Loucy (cell line): ENCODE data around the gene CDR2.

Experiments used
- H2AFZ ChIP-seq: fragments of 200-600 bp; sonication (generic); 2 replicates; pipeline ENCODE4 v1.6.0; 2016; ENCODE audit warnings: antibody characterized with exemption, mild to moderate bottlenecking, low read length, moderate library complexity
- H3F3A ChIP-seq: fragments of 200-600 bp; 2 replicates; pipeline ENCODE4 v1.6.0; 2016; ENCODE audit warnings: antibody characterized with exemption, low read depth, mild to moderate bottlenecking
- H3K27me3 ChIP-seq: fragments of 200-600 bp; sonication (generic); 2 replicates; pipeline ENCODE4 v1.6.1; 2014; ENCODE audit warnings: low read length, mild to moderate bottlenecking; ENCODE audit not compliant: insufficient read depth, poor library complexity, severe bottlenecking
- H3K36me3 ChIP-seq: fragments of 200-600 bp; sonication (generic); 2 replicates; pipeline ENCODE4 v1.6.1; 2016; ENCODE audit warnings: low read length; ENCODE audit not compliant: insufficient read depth
- H3K4me1 ChIP-seq: fragments of 200-600 bp; sonication (generic); 2 replicates; pipeline ENCODE4 v1.5.1; 2014; ENCODE audit warnings: low read length, mild to moderate bottlenecking; ENCODE audit not compliant: insufficient read depth, poor library complexity, severe bottlenecking
- H3K4me2 ChIP-seq: fragments of 200-600 bp; sonication (generic); 2 replicates; pipeline ENCODE4 v1.6.0; 2014; ENCODE audit warnings: antibody characterized with exemption, low read length, low read depth, mild to moderate bottlenecking; ENCODE audit not compliant: poor library complexity, severe bottlenecking
- H3K4me3 ChIP-seq: fragments of 200-600 bp; sonication (generic); 2 replicates; pipeline ENCODE4 v1.5.1; 2014; ENCODE audit warnings: low read length, mild to moderate bottlenecking, mixed read lengths; ENCODE audit not compliant: poor library complexity, severe bottlenecking
- H3K79me2 ChIP-seq: fragments of 200-600 bp; sonication (generic); 2 replicates; pipeline ENCODE4 v1.6.1; 2014; ENCODE audit warnings: low read length; ENCODE audit not compliant: insufficient read depth
- H3K9ac ChIP-seq: fragments of 200-600 bp; sonication (generic); 2 replicates; pipeline ENCODE4 v1.6.0; 2014; ENCODE audit warnings: mild to moderate bottlenecking, low read depth, low read length, moderate library complexity; ENCODE audit not compliant: poor library complexity, severe bottlenecking
- H3K9me2 ChIP-seq: fragments of 200-600 bp; sonication (generic); replicated peaks from 2 replicates; pipeline ENCODE4 v1.6.1; 2016; ENCODE audit warnings: low read depth, low read length, mixed read lengths
- H3K9me3 ChIP-seq: fragments of 200-600 bp; sonication (generic); 2 replicates; pipeline ENCODE4 v1.6.1; 2014; ENCODE audit warnings: mild to moderate bottlenecking, antibody characterized with exemption, low read length, low read depth; ENCODE audit not compliant: insufficient read depth
- H4K20me1 ChIP-seq: fragments of 200-600 bp; sonication (generic); 2 replicates; pipeline ENCODE4 v1.6.0; 2014; ENCODE audit warnings: antibody characterized with exemption, low read length, mild to moderate bottlenecking; ENCODE audit not compliant: insufficient read depth, poor library complexity, severe bottlenecking
- EZH2phosphoT487 ChIP-seq: fragments of 200-600 bp; IDR thresholded peaks from 2 replicates; pipeline ENCODE4 v1.6.1; 2018; ENCODE audit warnings: antibody characterized with exemption, mild to moderate bottlenecking, moderate library complexity, borderline replicate concordance
- TF ChIP-seq, protein P1 (sequence below): fragments of 200-600 bp; sonication (generic); conservative IDR thresholded peaks from 2 replicates; pipeline ENCODE4 v1.5.1; 2014; ENCODE audit warnings: mild to moderate bottlenecking, antibody characterized with exemption, low read length

CDR2 gene

DNA sequence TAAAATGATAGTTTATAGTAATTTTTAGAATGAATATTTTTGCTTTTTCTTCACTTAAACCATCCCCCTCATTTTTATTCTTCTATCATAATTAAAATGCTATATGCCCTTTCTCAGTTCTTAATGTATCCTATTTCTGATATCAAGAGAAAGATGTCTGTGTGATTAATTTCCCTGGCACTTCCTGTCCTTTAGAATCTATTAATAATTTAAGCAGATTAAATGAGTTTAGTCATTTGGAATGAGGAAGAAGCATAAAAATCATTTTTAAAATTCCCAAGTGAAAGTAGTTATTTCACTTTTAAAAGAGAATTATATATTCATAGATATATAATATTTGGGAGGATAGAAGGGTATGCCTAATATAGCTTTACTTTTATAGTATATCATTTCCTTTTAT is 27.8 kb upstream of the CDR2 start:
- Histone ChIP-seq H3K79me2 (no peaks in the 10 kb centered on the region), H3K4me1 (no peaks in the 10 kb centered on the region), H3K4me3 (no peak overlapping the region)

DNA sequence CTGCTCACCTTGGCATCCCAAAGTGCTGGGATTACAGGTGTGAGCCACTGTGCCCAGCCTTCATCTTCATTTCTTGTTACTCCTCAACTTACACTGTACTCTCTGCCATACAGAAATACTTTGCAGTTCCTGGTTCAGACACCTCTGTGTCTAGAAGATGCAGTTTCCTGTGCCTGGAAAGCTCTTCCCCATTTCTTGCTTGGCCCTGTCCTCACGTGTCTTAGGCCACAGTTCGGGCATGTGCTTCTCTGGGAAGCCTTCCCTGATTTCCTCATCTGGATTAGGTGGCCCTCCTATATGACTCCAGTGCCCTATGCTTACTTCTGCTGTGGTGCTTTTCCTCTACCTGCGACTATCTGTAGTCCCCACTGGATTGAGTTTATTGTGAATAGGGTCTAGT is 26.5 kb upstream of the CDR2 start:
- H3K4me3 ChIP-seq, result no peak overlapping the region
- H3F3A ChIP-seq, result no peaks in the 10 kb centered on the region
- H3K4me1 ChIP-seq, result no peaks in the 10 kb centered on the region
- H2AFZ ChIP-seq, result no peak overlapping the region
- H3K9me2 ChIP-seq, result no peaks in the 10 kb centered on the region
- no peak for TF ChIP-seq EZH2phosphoT487
- TF ChIP-seq, protein P1, sequence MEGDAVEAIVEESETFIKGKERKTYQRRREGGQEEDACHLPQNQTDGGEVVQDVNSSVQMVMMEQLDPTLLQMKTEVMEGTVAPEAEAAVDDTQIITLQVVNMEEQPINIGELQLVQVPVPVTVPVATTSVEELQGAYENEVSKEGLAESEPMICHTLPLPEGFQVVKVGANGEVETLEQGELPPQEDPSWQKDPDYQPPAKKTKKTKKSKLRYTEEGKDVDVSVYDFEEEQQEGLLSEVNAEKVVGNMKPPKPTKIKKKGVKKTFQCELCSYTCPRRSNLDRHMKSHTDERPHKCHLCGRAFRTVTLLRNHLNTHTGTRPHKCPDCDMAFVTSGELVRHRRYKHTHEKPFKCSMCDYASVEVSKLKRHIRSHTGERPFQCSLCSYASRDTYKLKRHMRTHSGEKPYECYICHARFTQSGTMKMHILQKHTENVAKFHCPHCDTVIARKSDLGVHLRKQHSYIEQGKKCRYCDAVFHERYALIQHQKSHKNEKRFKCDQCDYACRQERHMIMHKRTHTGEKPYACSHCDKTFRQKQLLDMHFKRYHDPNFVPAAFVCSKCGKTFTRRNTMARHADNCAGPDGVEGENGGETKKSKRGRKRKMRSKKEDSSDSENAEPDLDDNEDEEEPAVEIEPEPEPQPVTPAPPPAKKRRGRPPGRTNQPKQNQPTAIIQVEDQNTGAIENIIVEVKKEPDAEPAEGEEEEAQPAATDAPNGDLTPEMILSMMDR, result no peak
- no peaks in the 10 kb centered on the region for H3K27me3 ChIP-seq
- H3K9me3 ChIP-seq, result no peaks in the 10 kb centered on the region
- no peak overlapping the region for H3K9ac ChIP-seq
- H3K4me2 ChIP-seq, result no peak overlapping the region
- no peaks in the 10 kb centered on the region for H4K20me1 ChIP-seq
- no peaks in the 10 kb centered on the region for H3K36me3 ChIP-seq
- H3K79me2 ChIP-seq, result no peaks in the 10 kb centered on the region

More for the DNA sequence above, 27.8 kb upstream of the CDR2 start:
- no peaks in the 10 kb centered on the region for H3K36me3 ChIP-seq
- no peak overlapping the region for H3K4me2 ChIP-seq
- H3K9ac ChIP-seq, result no peak overlapping the region
- TF ChIP-seq, protein P1, result no peak
- TF ChIP-seq EZH2phosphoT487, result no peak
- no peaks in the 10 kb centered on the region for H3K9me2 ChIP-seq
- H3F3A ChIP-seq, result no peaks in the 10 kb centered on the region
- H3K27me3 ChIP-seq, result no peaks in the 10 kb centered on the region
- H2AFZ ChIP-seq, result no peak overlapping the region
- no peaks in the 10 kb centered on the region for H3K9me3 ChIP-seq
- no peaks in the 10 kb centered on the region for H4K20me1 ChIP-seq

DNA sequence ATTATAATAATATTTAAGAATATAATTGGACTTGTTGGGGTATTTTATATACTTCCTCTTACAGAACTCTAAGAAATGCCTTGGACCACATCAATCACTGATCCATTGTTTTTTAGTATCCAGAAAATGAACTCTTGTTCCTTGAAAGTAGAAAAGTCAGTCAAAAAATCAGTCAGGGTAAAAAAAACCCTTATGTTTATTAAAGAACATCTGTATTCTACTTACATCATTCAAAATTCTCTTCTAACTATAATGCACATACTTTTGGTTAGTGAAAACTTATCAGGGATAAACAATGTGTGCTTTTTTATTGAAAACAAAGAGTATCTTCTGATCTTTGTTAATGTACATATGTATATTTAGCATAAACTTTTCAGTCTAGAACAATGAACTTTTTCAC is 23.5 kb upstream of the CDR2 start:
- no peaks in the 10 kb centered on the region for H3K36me3 ChIP-seq
- H3K9ac ChIP-seq, result no peak overlapping the region
- H3K9me3 ChIP-seq, result no peaks in the 10 kb centered on the region
- no peaks in the 10 kb centered on the region for H3K27me3 ChIP-seq
- H3F3A ChIP-seq, result no peaks in the 10 kb centered on the region
- H3K4me2 ChIP-seq, result no peak overlapping the region
- no peak overlapping the region for H2AFZ ChIP-seq
- no peaks in the 10 kb centered on the region for H4K20me1 ChIP-seq
- H3K4me1 ChIP-seq, result no peaks in the 10 kb centered on the region
- H3K9me2 ChIP-seq, result no peaks in the 10 kb centered on the region
- no peak overlapping the region for H3K4me3 ChIP-seq
- H3K79me2 ChIP-seq, result no peaks in the 10 kb centered on the region
- TF ChIP-seq, protein P1, result no peak
- TF ChIP-seq EZH2phosphoT487, result no peak
